Suppressor macrophage treated with lipopolysaccharide for 1 hour (primary cell): ENCODE measurements around the gene SNX22.

ENCODE experiments used
- DNase-seq, 3 donors: peaks; one replicate each; pipeline ENCODE4 v3.0.0-alpha.2; 2020 to 2022

SNX22 gene

DNA sequence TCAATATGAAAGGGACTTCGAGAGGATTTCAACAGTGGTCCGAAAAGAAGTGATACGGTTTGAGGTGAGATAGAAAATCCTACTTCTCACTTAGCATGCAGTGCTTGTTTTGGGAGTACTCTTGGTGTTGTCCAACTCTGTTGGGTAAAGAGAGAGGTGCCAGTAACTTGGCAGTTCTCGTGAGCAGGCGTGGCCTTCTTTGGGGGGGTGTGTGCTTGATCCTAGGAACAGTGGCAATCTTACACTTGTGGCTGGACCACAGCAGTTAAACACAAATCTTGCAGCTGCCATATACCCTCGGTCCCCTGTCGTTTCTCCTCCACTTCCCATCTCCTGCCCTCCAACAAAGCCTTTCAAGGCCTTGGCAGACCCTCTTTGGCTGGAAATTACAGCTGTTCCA lies 15.2 kb upstream of the SNX22 start:
- DNase-seq: no peak

DNA sequence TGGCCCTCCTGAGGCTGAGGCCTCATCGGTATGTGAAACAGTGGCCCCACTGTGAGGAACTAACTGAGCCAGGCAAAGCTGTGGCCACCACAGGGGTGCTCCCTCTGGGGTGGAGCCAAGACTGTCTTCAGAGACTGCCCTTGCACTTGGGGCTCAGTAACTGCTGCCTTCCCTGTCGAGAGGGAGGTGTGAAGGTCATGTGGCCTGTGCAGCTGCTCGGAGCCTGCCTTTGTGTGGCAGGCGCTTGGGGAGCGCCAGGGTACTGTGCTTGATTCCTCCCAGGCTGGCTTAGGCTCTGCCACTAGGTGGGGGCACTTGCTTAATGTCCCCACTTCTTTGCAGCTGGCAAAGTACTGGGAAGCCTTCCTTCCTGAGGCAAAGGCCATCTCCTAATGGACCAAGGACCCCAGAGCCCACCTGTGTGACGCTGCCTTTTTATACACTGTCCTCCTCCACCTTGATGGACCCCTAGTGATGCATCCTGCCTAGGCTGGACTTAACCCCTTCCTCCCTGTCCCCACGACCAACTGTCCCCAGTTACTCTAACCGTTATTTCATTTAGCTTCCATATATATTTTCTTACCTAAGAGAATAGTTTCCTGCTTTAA lies 14.2 kb upstream of the SNX22 start:
- no peak for DNase-seq

GRCh38 chr15:64138331-64138941 lies 13.1 kb upstream of the SNX22 start:
- DNase-seq: no peak

DNA sequence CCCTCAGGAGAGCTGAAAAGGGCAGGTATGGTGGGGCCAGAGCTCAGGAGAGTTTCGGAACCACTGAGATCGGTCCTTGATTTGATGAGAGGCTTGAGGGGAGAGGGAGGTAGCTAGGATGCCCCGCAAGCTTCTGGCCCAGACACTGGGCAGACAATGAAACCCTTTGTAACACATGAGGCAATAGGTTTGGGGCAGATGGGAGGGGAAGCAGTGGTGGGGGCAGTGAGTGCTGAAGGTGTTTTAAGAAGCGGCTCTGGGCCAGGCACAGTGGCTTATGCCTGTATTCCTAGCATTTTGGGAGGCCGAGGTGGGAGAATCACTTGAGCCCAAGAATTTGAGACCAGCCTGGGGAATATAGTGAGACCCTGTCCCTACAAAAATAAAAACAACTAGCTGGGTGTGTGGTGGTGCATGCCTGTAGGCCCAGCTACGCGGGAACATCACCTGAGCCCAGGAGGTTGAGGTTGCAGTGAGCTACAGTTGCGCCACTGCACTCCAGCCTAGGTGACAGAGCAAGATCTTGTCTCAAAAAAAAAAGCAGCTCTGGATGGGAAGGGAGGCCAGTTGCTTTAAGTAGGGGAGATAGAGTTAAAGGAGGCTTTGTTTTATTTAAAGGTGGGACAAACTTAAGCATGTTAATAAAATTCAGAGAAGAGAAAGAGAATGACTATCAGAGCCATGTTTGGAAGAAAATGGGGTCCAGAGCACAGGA lies 9.6 kb upstream of the SNX22 start:
- DNase-seq: no peak

- DNase-seq: no peak
These were observed 8.3 kb upstream of the SNX22 start for GRCh38 chr15:64143276-64143675.

DNA sequence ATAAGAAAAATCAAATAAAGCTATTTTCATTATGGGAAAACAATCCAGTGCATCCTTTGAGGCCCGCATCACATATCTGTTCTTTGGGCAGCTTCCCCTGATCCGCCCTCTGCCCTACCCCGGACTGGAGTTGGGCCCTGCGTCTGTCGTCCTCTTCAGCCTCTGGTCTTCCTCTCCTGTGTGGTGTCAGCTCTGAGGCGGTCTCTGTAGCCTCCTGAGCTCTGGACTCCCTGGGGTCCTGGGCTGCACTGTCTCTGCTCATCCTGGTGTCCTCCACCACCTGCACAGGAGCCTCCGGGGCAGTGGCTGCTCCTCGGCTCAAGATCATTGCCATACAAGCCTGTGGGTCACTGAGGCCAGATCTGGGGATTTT lies 7.4 kb upstream of the SNX22 start:
- DNase-seq: no peak

DNA sequence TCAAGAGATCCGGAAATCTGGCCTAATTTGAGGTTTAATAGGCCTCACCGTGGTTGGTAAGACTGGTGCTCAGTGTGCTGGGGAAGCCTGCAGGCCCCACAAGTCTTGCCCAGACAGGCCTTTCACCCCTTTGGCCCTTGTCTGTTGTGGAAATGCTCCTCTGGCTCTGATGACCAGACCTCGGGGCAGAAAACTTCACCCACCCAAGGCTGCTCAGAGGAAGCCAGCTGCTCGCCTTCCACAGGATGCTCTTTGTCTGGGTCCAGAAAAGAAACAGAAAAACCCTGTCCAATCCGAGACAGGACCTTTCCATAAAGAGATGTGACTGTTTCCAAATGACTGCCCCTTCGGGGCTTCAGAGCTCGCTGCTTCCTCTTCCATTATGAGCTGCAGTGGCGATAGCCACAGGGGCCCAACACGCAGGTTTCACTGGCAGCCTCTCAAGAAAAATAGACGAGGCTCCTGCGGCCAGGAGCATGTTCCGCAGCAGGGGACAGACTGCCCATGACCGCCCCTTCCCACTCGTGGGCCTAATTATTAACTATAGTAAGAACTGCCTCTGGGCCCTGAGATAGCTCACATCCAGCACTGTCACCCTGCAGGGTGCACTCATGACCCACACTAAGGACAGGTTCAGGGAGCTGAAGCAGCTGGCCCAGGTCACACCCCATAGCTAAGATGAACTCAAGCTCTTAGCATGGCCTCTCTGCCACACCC lies 6.8 kb upstream of the SNX22 start:
- DNase-seq: no peak

GRCh38 chr15:64146041-64146440 lies 5.5 kb upstream of the SNX22 start:
- no peak for DNase-seq

- DNase-seq: no peak
These were observed 5.0 kb upstream of the SNX22 start for GRCh38 chr15:64146520-64146884.

DNA sequence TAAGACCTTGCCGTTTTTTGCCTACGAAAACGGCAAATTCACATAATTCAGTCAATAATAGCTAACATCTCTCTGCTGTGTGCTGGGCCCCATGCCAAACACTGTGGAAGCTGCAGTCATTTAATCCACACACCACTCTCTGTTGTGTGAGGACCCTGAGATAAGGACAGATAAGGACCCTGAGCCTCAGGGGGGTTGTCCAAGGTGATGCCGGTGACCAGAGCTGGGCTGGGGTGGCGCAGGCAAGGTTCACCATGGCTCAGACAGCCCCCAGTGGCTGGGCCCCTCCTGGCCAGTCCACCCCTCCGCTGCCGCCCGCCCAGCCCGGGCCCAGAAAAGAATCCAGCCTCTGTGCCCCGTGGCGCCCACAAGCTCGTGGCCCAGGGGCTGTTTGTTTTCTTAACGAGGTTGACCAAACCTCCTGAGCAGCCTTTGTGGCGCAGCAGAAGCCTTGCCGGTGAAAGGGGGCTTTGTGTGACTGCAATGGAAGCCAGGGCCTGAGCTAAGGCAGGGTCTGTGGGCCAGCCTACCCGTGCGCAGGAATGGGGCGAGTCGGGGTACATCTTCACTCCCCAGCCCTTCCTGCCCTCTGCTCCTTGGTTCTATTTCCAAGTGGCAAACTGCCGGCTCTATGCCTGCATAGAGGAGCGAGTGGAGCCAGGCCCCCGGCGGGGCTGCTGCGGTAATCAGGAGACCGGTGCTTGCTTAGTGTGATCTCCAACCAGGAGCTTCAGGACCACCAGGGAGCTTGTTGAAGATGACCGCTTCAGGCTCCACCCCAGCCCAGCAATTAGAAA lies 4.4 kb upstream of the SNX22 start:
- no peak for DNase-seq

DNA sequence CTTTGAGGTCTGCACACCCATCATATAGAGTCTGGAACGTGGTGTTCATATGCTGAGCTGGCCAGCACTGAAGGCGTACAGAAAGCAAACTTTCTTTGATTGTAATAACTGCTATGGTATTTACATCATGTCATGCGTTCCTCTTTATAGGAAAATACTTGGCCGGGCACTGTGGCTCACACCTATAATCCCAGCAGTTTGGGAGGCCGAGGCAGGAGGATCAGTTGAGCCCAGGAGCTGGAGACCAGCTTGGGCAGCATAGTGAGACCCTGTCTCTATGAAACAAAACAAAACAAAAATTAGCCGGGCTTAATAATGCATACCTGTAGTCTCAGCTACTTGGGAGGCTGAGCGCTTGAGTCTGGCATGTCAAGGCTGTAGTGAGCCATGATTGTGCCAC lies 3.4 kb upstream of the SNX22 start:
- DNase-seq: no peak

- no peak for DNase-seq
These were observed 3.0 kb upstream of the SNX22 start for GRCh38 chr15:64148581-64148980.

GRCh38 chr15:64149424-64149823 lies 2.1 kb upstream of the SNX22 start:
- peak; percentile 11 to 29 (median 29) for DNase-seq

GRCh38 chr15:64149893-64150578 lies 1.5 kb upstream of the SNX22 start:
- peak; percentile 30 to 43 (median 38) for DNase-seq

DNA sequence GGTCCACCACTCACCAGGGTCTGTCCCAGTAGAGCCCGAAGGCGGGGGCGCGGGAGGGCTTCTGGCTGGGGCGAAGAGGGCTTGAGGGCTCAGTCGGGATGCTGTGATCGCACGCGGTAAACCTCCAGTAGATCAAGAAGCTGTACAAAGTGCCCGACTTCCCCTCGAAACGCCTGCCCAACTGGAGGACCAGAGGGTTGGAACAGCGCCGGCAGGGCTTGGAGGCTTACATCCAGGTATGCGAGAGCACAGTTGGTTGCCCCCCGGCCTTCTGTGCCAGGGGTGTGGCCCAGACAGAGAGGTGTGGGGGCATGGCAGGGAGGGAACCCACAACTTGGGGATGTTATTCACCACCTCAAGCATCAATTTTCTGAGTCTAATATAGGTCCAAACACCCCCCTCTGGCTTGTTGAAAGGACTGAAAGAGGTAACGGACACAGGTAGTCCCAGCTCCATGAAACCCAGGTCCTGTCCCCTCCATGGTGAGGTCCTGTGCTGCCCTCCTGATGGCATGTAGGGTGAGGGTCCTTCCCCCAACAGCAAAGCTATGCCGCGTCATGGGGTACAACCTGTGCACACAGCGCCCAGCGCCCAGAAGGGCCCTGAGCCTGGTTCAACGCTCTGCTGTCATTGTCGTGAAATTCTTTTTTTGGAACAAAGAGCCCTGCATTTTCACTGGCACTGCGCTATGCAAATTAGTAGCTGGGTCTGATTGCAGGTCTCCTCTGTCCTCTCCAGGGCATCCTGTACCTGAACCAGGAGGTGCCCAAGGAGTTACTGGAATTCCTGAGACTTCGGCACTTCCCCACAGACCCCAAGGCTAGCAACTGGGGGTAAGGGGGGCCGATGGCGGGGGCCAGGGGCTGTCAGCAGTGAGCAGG lies 1.2 kb downstream of the SNX22 start:
- DNase-seq: peak in 2 of 3 donors; percentile 15 to 26

DNA sequence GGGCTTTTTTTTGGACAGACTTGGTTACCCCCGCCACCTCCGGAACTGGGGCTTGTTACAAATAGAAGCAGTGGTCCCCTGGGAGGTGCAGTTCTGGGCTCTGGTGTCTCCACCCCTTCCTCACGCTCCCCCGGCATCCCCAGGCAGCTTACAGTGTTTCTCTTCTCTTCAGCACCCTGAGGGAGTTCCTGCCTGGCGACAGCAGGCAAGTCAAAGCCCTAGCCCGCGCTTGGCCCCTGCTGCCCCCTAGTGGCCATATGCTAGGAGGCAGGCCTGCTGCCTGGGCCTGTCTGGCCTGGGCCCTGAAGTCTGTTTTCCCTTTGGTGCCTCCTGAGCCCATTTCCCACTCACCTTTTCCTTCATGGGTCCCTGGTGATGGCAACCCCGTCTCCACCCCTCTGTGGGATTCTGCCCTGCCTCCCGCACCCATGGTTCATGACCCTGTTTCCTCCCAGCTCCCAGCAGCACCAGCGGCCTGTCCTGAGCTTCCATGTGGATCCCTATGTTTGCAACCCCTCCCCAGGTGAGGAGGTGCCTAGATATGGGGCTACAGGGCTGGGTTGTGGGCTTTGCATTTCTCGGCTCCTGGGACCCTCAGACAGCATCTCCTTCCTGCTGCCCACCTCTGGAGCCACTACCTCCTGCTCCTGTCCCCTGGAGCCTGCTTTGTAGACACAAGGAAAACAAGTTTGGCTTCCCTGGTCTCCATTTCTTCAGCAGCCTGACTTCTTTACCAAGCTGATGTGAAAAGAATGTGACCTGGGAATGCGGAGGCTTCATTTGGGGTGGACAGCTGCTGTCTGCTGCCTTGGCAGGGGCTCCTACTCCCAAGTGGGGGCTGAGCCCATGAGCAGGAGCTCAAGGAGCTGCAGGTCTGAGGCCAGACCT lies 2.2 kb downstream of the SNX22 start:
- peak; percentile 88 to 95 (median 93) for DNase-seq

GRCh38 chr15:64155802-64156651 lies 4.5 kb downstream of the SNX22 start:
- no peak for DNase-seq

DNA sequence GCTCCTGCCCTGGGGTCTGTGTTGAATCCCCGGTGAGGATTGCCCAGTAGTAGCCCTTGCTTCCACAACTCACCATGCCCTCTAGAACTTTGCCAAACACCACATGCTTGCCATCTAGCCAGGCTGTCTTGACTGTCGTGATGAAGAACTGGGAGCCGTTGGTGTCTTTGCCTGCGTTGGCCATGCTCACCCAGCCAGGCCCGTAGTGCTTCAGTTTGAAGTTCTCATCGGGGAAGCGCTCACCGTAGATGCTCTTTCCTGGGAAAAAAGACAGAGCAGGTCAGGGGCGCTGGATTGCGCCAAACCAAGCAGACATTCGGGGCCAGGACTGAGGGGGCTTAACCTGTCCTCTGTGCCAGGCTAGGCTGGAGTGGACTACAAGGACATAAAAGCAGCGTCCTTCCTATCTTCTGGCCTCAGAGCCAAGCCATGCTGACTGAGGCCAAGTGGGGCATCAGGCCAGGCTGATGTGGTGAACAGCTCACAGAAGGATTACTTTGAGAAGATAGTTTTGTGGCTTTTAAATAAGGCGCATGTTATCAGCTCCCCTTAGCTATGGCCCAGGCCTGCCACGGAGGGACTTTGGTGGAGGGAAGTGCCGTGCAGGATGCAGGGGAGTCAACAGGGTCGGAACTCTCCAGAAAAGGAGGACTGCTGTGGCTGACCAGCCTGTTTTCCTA lies 5.3 kb downstream of the SNX22 start:
- DNase-seq: no peak
